OCI-LY3 (cell line): ENCODE results near the gene SURF2.
"Not testable (repeated sequence)": the region's sequence is repeated elsewhere in the genome, so short reads cannot be mapped to it uniquely, and the experiment has no call there.

Experiments
- EZH2phosphoT487 ChIP-seq: fragments of 200-600 bp; shearing (Covaris generic); IDR thresholded peaks from 2 replicates; pipeline ENCODE4 v1.6.1; 2018; ENCODE audit warnings: antibody characterized with exemption, mixed run types, low read depth
- TF ChIP-seq, protein P1 (sequence below): fragments of 200-600, 300-600 bp; sonication (generic); IDR thresholded peaks from 2 replicates; pipeline ENCODE4 v1.5.1; 2014; ENCODE audit warnings: antibody characterized with exemption, low read length, low read depth

DNA sequence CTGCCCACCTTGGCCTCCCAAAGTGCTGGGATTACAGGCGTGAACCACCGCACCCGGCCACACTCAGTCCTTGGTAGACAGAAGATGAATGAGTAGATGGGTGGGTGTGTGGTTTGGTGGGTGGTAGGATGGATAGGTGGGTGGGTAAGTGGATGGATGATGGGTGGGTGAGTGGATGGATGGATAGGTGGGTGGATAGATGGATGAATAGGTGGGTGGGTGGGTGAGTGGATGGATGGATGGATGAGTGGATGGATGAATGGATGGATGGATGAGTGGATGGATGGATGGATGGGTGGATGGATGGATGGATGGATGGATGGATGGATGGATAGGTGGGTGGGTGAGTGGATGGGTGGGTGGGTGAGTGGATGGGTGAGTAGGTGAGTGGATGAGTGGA is 36.0 kb downstream of the SURF2 start:
- not testable (repeated sequence) for TF ChIP-seq EZH2phosphoT487
- TF ChIP-seq, protein P1, sequence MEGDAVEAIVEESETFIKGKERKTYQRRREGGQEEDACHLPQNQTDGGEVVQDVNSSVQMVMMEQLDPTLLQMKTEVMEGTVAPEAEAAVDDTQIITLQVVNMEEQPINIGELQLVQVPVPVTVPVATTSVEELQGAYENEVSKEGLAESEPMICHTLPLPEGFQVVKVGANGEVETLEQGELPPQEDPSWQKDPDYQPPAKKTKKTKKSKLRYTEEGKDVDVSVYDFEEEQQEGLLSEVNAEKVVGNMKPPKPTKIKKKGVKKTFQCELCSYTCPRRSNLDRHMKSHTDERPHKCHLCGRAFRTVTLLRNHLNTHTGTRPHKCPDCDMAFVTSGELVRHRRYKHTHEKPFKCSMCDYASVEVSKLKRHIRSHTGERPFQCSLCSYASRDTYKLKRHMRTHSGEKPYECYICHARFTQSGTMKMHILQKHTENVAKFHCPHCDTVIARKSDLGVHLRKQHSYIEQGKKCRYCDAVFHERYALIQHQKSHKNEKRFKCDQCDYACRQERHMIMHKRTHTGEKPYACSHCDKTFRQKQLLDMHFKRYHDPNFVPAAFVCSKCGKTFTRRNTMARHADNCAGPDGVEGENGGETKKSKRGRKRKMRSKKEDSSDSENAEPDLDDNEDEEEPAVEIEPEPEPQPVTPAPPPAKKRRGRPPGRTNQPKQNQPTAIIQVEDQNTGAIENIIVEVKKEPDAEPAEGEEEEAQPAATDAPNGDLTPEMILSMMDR = not testable (repeated sequence)
